ENCODE results near the gene TFR2.

The TFR2 gene

DNA sequence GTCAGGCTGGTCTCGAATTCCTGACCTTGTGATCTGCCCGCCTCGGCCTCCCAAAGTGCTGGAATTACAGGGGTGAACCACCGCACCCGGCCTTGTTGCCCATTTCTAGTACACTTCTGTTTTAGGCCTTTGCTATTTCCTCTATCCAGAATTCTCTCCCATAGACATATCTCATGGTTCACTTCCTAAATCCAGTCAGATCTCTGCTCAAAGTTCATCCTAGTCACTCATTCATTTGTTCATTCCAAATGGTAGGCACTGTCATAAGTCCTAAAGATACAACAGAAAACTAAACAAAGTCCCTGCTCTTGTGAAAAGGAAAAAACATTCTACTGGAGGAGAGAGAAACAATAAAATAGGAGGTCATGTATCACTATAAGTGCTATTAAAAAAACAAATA lies 31.4 kb downstream of the TFR2 start:
- no peak overlapping the region for H3K4me3 ChIP-seq (ENCODE audit: low read length, poor library complexity, severe bottlenecking)
- H3F3A ChIP-seq (ENCODE audit: low read depth), result 0 out of 2 replicates have a peak, but pooled peaks cover 4% of the 10 kb centered on the region
- no peak overlapping the region for H3K9ac ChIP-seq (ENCODE audit: low read depth, low read length, poor library complexity, severe bottlenecking)
- no peaks in the 10 kb centered on the region for H4K20me1 ChIP-seq (ENCODE audit: insufficient read depth, low read length, poor library complexity, severe bottlenecking)
- no peaks in the 10 kb centered on the region for H3K79me2 ChIP-seq (ENCODE audit: insufficient read depth, low read length)
- H3K36me3 ChIP-seq (ENCODE audit: insufficient read depth, low read length), result no peaks in the 10 kb centered on the region
- H3K9me2 ChIP-seq (replicated peaks; ENCODE audit: low read depth, low read length), result no peaks in the 10 kb centered on the region
- peaks cover 19% of the 10 kb centered on the region for H3K4me1 ChIP-seq (ENCODE audit: insufficient read depth, low read length, poor library complexity, severe bottlenecking)
- TF ChIP-seq EZH2phosphoT487 (IDR thresholded peaks at IDR 0.05; ENCODE audit: borderline replicate concordance), result no peak
- TF ChIP-seq, protein P1, sequence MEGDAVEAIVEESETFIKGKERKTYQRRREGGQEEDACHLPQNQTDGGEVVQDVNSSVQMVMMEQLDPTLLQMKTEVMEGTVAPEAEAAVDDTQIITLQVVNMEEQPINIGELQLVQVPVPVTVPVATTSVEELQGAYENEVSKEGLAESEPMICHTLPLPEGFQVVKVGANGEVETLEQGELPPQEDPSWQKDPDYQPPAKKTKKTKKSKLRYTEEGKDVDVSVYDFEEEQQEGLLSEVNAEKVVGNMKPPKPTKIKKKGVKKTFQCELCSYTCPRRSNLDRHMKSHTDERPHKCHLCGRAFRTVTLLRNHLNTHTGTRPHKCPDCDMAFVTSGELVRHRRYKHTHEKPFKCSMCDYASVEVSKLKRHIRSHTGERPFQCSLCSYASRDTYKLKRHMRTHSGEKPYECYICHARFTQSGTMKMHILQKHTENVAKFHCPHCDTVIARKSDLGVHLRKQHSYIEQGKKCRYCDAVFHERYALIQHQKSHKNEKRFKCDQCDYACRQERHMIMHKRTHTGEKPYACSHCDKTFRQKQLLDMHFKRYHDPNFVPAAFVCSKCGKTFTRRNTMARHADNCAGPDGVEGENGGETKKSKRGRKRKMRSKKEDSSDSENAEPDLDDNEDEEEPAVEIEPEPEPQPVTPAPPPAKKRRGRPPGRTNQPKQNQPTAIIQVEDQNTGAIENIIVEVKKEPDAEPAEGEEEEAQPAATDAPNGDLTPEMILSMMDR (conservative IDR thresholded peaks at IDR 0.05; ENCODE audit: low read length), result no peak
- no peaks in the 10 kb centered on the region for H3K9me3 ChIP-seq (ENCODE audit: insufficient read depth, low read depth, low read length)
- H3K27me3 ChIP-seq (ENCODE audit: insufficient read depth, low read length, poor library complexity, severe bottlenecking), result no peaks in the 10 kb centered on the region
- no peak overlapping the region for H3K4me2 ChIP-seq (ENCODE audit: low read depth, low read length, poor library complexity, severe bottlenecking)
- no peak overlapping the region for H2AFZ ChIP-seq (ENCODE audit: low read length)

DNA sequence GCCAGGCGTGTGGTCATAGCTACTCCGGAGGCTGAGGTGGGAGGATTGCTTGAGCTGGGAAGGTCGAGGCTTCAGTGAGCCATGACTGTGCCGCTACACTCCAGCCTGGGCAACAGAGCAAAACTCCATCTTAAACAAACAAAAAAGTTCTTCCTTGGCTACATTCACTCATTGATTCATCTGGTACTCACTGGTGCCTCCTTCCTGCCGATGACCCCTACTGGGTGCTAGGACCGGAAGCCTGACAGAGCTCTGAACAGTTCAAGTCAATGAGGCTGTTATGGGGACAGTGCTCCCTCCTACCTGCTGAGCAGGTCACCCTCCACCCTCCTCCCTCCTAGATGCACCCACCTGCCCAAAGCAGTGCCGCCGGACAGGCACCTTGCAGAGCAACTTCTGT lies 34.2 kb downstream of the TFR2 start:
- Histone ChIP-seq H3K9me2 (replicated peaks; ENCODE audit: low read depth, low read length) (no peaks in the 10 kb centered on the region), H3K79me2 (ENCODE audit: insufficient read depth, low read length) (peaks cover 6% of the 10 kb centered on the region; the same call in 1 of the 2 replicates), H3K27me3 (ENCODE audit: insufficient read depth, low read length, poor library complexity, severe bottlenecking) (no peaks in the 10 kb centered on the region), H3K9me3 (ENCODE audit: insufficient read depth, low read depth, low read length) (no peaks in the 10 kb centered on the region), H3F3A (ENCODE audit: low read depth) (0 out of 2 replicates have a peak, but pooled peaks cover 4% of the 10 kb centered on the region), H3K36me3 (ENCODE audit: insufficient read depth, low read length) (no peaks in the 10 kb centered on the region), H2AFZ (ENCODE audit: low read length) (no peak overlapping the region), H4K20me1 (ENCODE audit: insufficient read depth, low read length, poor library complexity, severe bottlenecking) (no peaks in the 10 kb centered on the region), H3K9ac (ENCODE audit: low read depth, low read length, poor library complexity, severe bottlenecking) (no peak overlapping the region), H3K4me3 (ENCODE audit: low read length, poor library complexity, severe bottlenecking) (no peak overlapping the region), H3K4me2 (ENCODE audit: low read depth, low read length, poor library complexity, severe bottlenecking) (no peak overlapping the region), H3K4me1 (ENCODE audit: insufficient read depth, low read length, poor library complexity, severe bottlenecking) (peaks cover 23% of the 10 kb centered on the region)
- TF ChIP-seq EZH2phosphoT487 (IDR thresholded peaks at IDR 0.05; ENCODE audit: borderline replicate concordance), result no peak
- TF ChIP-seq, protein P1 (conservative IDR thresholded peaks at IDR 0.05; ENCODE audit: low read length), result no peak

DNA sequence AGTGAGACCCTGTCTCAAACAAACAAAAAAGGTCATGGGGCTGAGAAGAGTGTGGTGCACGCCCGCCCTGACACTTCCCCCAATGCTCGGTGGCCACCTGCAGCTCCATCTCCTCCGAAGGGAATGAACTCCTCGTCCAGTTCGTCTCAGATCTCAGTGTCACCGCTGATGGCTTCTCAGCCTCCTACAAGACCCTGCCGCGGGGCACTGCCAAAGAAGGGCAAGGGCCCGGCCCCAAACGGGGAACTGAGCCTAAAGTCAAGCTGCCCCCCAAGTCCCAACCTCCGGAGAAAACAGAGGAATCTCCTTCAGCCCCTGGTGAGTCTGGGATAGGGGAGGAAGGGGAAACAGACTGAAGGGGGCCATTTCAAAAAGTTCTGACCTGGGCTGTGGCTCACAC lies 35.0 kb downstream of the TFR2 start:
- H3K27me3 ChIP-seq (ENCODE audit: insufficient read depth, low read length, poor library complexity, severe bottlenecking), result no peaks in the 10 kb centered on the region
- H3K79me2 ChIP-seq (ENCODE audit: insufficient read depth, low read length), result peaks cover 6% of the 10 kb centered on the region; the same call in 1 of the 2 replicates
- H3K9me3 ChIP-seq (ENCODE audit: insufficient read depth, low read depth, low read length), result no peaks in the 10 kb centered on the region
- peaks cover 23% of the 10 kb centered on the region for H3K4me1 ChIP-seq (ENCODE audit: insufficient read depth, low read length, poor library complexity, severe bottlenecking)
- H3K4me2 ChIP-seq (ENCODE audit: low read depth, low read length, poor library complexity, severe bottlenecking), result no peak overlapping the region
- H2AFZ ChIP-seq (ENCODE audit: low read length), result no peak overlapping the region
- no peaks in the 10 kb centered on the region for H4K20me1 ChIP-seq (ENCODE audit: insufficient read depth, low read length, poor library complexity, severe bottlenecking)
- no peak overlapping the region for H3K4me3 ChIP-seq (ENCODE audit: low read length, poor library complexity, severe bottlenecking)
- H3K9me2 ChIP-seq (replicated peaks; ENCODE audit: low read depth, low read length), result no peaks in the 10 kb centered on the region
- TF ChIP-seq, protein P1 (conservative IDR thresholded peaks at IDR 0.05; ENCODE audit: low read length), result no peak
- no peak for TF ChIP-seq EZH2phosphoT487 (IDR thresholded peaks at IDR 0.05; ENCODE audit: borderline replicate concordance)
- H3K36me3 ChIP-seq (ENCODE audit: insufficient read depth, low read length), result no peaks in the 10 kb centered on the region
- H3F3A ChIP-seq (ENCODE audit: low read depth), result 0 out of 2 replicates have a peak, but pooled peaks cover 4% of the 10 kb centered on the region
- no peak overlapping the region for H3K9ac ChIP-seq (ENCODE audit: low read depth, low read length, poor library complexity, severe bottlenecking)
